Neural crest cell (in vitro differentiated cells): ENCODE measurements around the gene NUAK1. TPM values are rescaled to one million over a fixed set of nuclear protein-coding genes. Genes with fewer than 3 reads are reported as not detected.

Experiments used
- DNase-seq: peaks from one replicate; pipeline ENCODE4 v3.0.0; 2021; ENCODE audit warnings: low read depth, mixed read lengths, low spot score
- H3K27ac Mint-ChIP-seq: one replicate; pipeline ENCODE4 v1.8.0; 2021; ENCODE audit warnings: mild to moderate bottlenecking, mixed read lengths; ENCODE audit not compliant: unreplicated experiment
- H3K27me3 Mint-ChIP-seq: 2 replicates; pipeline ENCODE4 v1.8.0; 2021; ENCODE audit warnings: low read depth, mild to moderate bottlenecking, mixed read lengths
- H3K36me3 Mint-ChIP-seq: 2 replicates; pipeline ENCODE4 v1.8.0; 2021; ENCODE audit warnings: low read depth, mild to moderate bottlenecking, mixed read lengths
- H3K4me1 Mint-ChIP-seq: 2 replicates; pipeline ENCODE4 v1.8.0; 2021; ENCODE audit warnings: mixed read lengths
- H3K4me3 Mint-ChIP-seq: one replicate; pipeline ENCODE4 v1.8.0; 2021; ENCODE audit warnings: mild to moderate bottlenecking, mixed read lengths
- H3K9me3 Mint-ChIP-seq: 2 replicates; pipeline ENCODE4 v1.8.0; 2021; ENCODE audit warnings: mixed read lengths
- CTCF ChIP-seq: fragments of 200-600 bp; sonication (generic); conservative IDR thresholded peaks from 2 replicates; pipeline ENCODE4 v1.5.0; 2021; ENCODE audit warnings: antibody characterized with exemption, mild to moderate bottlenecking
- total RNA-seq: library from RNA; stranded (reverse); gene quantifications from 2 replicates; pipeline ENCODE4 v1.2.1, GENCODE V29; 2021

Gene NUAK1
- total RNA-seq, 1 donor from 2014 or later: 35.6 TPM

DNA sequence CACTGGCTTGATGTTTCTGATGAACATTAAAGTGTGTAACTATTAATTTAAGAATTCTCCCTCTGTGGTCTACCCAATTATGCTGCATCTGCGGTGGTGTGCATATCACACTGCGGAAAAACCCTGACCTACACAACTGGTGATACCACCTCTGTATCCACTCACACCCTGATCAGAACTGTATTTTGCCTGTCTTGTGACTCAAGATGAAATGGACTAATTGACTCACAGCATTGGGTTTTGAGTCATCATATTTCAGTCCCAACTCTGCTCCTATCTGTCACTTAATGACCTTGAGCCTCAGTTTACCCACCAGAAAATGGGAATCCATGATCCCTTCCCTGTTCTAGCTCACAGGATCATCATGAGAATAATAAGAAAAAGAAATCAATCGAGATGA lies 65.6 kb downstream of the NUAK1 start:
- DNase-seq: no peak
- no peak overlapping the region for H3K27ac Mint-ChIP-seq
- H3K4me1 Mint-ChIP-seq: peaks cover 37% of the 10 kb centered on the region
- no peaks in the 10 kb centered on the region for H3K9me3 Mint-ChIP-seq
- H3K4me3 Mint-ChIP-seq: no peak overlapping the region
- peaks cover 33% of the 10 kb centered on the region for H3K36me3 Mint-ChIP-seq
- no peaks in the 10 kb centered on the region for H3K27me3 Mint-ChIP-seq
- no peak for TF ChIP-seq CTCF

DNA sequence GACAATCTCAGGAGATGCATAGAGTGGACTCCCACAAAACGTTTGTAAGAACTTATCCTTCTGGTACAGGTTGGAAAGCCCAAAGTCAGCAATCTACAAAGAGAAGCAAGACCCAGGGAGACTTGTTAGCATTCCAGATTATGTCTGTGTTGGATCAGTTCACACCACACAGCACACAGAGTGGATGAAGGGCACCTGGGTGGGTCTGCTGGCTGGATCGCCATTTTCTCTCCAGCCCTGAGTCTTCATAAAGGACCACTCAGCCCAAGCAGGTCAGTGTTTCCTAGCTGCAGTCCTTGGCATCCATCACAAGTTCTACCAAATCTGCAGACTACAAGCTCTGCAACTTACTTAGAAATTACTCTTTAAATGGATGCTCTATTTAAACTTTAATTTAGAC lies 66.0 kb downstream of the NUAK1 start:
- no peak for DNase-seq
- Mint-ChIP-seq H3K9me3 (no peaks in the 10 kb centered on the region), H3K4me1 (peaks cover 33% of the 10 kb centered on the region), H3K27me3 (no peaks in the 10 kb centered on the region), H3K27ac (no peak overlapping the region), H3K36me3 (peaks cover 36% of the 10 kb centered on the region), H3K4me3 (no peak overlapping the region)
- no peak for TF ChIP-seq CTCF

GRCh38 chr12:106071686-106072085 lies 67.1 kb downstream of the NUAK1 start:
- H3K27ac Mint-ChIP-seq: no peak overlapping the region
- peaks cover 22% of the 10 kb centered on the region for H3K4me1 Mint-ChIP-seq
- DNase-seq: no peak
- peaks cover 40% of the 10 kb centered on the region for H3K36me3 Mint-ChIP-seq
- no peak overlapping the region for H3K4me3 Mint-ChIP-seq
- H3K27me3 Mint-ChIP-seq: no peaks in the 10 kb centered on the region
- H3K9me3 Mint-ChIP-seq: no peaks in the 10 kb centered on the region
- TF ChIP-seq CTCF: no peak

DNA sequence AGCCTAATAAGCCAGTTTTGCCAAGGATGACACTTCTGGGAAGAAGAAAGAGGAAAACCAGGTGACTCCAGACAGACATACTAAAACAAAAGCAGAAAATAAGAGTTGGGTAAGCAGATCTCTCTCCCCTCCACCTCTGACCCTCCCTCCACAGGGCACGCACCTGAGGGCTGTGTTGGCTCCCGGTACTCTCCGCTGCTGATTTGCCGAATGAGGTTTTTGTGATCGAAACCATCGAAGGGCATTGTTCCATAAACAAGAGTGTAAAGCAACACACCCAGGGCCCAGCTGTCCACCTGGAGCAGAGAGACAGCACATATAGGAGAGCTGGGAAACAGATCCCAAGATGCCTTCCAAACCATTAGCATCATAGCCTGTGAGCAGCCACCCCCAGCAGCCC lies 68.1 kb downstream of the NUAK1 start:
- peaks cover 49% of the 10 kb centered on the region for H3K36me3 Mint-ChIP-seq
- no peak overlapping the region for H3K27ac Mint-ChIP-seq
- no peak overlapping the region for H3K4me3 Mint-ChIP-seq
- no peaks in the 10 kb centered on the region for H3K27me3 Mint-ChIP-seq
- H3K4me1 Mint-ChIP-seq: peaks cover 24% of the 10 kb centered on the region
- DNase-seq: no peak
- H3K9me3 Mint-ChIP-seq: no peaks in the 10 kb centered on the region
- no peak for TF ChIP-seq CTCF

DNA sequence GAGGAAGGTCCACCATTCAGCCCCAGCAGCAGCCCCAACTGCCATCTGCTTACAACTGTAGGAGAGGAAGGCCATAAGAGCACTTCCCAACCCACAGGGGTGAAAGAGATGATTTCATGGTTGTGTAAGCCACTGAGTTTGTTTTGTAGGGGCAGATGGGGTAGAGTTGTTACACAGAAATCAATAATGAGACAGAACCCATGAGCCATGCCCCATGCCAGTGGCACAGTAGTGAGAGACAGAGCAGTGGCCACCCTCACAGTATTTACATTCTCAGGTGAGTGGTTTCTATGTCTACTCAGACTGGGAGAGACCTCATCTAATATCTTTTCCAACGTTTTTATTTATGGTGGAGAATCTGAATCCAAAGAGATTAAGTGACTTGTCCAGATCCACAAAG lies 68.6 kb downstream of the NUAK1 start:
- Mint-ChIP-seq H3K27ac (no peak overlapping the region), H3K9me3 (no peaks in the 10 kb centered on the region), H3K4me1 (peaks cover 26% of the 10 kb centered on the region), H3K27me3 (no peaks in the 10 kb centered on the region), H3K4me3 (no peak overlapping the region), H3K36me3 (peaks cover 51% of the 10 kb centered on the region)
- no peak for TF ChIP-seq CTCF
- DNase-seq: no peak

DNA sequence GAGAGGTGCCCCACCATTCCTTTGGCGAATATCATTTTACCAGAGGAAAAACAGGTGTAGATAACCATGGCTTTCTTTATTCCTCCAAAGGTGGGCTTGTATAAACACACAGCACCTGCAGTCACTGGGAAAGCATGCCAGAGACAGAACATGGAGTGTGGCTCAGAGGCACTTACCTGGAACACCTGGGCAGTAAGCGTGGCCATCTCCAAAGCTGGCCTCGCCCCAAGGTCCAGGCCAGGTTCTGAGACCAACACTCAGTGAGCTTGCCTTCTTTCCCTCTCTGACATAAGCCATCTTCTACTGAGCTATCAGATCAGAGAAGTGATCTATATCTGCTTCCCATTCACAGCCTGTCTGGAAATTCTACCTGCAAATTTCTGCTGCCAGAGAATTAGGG lies 70.5 kb downstream of the NUAK1 start:
- Mint-ChIP-seq H3K27ac (no peak overlapping the region), H3K36me3 (peaks cover 61% of the 10 kb centered on the region)

More for the DNA sequence above, 70.5 kb downstream of the NUAK1 start:
- Mint-ChIP-seq H3K27me3 (no peaks in the 10 kb centered on the region), H3K9me3 (no peaks in the 10 kb centered on the region), H3K4me1 (peaks cover 28% of the 10 kb centered on the region), H3K4me3 (no peak overlapping the region)
- DNase-seq: no peak
- no peak for TF ChIP-seq CTCF
